ENCODE measurements around the gene IL10RA. TPM values are rescaled to one million over a fixed set of nuclear protein-coding genes. Genes with fewer than 3 reads are reported as not detected.

Gene IL10RA
- total RNA-seq, 1 experiment from 2014 or later = 1.7 TPM

- DNase-seq (ENCODE audit: low read depth, low spot score) (no peak), ATAC-seq (no peak)
- TF ChIP-seq, protein P1, sequence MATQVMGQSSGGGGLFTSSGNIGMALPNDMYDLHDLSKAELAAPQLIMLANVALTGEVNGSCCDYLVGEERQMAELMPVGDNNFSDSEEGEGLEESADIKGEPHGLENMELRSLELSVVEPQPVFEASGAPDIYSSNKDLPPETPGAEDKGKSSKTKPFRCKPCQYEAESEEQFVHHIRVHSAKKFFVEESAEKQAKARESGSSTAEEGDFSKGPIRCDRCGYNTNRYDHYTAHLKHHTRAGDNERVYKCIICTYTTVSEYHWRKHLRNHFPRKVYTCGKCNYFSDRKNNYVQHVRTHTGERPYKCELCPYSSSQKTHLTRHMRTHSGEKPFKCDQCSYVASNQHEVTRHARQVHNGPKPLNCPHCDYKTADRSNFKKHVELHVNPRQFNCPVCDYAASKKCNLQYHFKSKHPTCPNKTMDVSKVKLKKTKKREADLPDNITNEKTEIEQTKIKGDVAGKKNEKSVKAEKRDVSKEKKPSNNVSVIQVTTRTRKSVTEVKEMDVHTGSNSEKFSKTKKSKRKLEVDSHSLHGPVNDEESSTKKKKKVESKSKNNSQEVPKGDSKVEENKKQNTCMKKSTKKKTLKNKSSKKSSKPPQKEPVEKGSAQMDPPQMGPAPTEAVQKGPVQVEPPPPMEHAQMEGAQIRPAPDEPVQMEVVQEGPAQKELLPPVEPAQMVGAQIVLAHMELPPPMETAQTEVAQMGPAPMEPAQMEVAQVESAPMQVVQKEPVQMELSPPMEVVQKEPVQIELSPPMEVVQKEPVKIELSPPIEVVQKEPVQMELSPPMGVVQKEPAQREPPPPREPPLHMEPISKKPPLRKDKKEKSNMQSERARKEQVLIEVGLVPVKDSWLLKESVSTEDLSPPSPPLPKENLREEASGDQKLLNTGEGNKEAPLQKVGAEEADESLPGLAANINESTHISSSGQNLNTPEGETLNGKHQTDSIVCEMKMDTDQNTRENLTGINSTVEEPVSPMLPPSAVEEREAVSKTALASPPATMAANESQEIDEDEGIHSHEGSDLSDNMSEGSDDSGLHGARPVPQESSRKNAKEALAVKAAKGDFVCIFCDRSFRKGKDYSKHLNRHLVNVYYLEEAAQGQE (IDR thresholded peaks at IDR 0.05; ENCODE audit: low read depth) = no peak
- TF ChIP-seq ZBTB33 (IDR thresholded peaks at IDR 0.05; ENCODE audit: extremely low read depth, insufficient replicate concordance, low read length) (no peak), YY1 (IDR thresholded peaks at IDR 0.05; ENCODE audit: extremely low read depth, insufficient replicate concordance, low read depth, low read length) (no peak), POLR2AphosphoS5 (IDR thresholded peaks at IDR 0.05; ENCODE audit: low read depth, low read length) (no peak), FOSL1 (IDR thresholded peaks at IDR 0.05; ENCODE audit: low read depth) (no peak), SP1 (IDR thresholded peaks at IDR 0.05; ENCODE audit: low read depth) (no peak), MAX (IDR thresholded peaks at IDR 0.05) (no peak), EZH2 (IDR thresholded peaks at IDR 0.05) (no peak), SIN3A (IDR thresholded peaks at IDR 0.05; ENCODE audit: low read depth) (no peak), CBX3 (IDR thresholded peaks at IDR 0.05; ENCODE audit: low read depth) (no peak), SRF (IDR thresholded peaks at IDR 0.05; ENCODE audit: low read depth) (no peak)
- TF ChIP-seq, protein P2, sequence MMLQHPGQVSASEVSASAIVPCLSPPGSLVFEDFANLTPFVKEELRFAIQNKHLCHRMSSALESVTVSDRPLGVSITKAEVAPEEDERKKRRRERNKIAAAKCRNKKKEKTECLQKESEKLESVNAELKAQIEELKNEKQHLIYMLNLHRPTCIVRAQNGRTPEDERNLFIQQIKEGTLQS (IDR thresholded peaks at IDR 0.05) = no peak
- no peaks in the 10 kb centered on the region for H4K20me1 ChIP-seq (ENCODE audit: insufficient read depth)
- H3K79me2 ChIP-seq (ENCODE audit: insufficient read depth, low read length) = no peaks in the 10 kb centered on the region
- H3K27ac ChIP-seq (ENCODE audit: low read depth, low read length) = no peak overlapping the region
- ChIA-PET POLR2A (no interaction called here), RAD21 (ENCODE audit: low non-redundant PET in 1 of 2, low total read pairs in 2 of 2, uncharacterized antibody in 2 of 2, unreplicated experiment in 2 of 2) (no interaction called here), CTCF (no interaction called here)
- H3K4me1 ChIP-seq (ENCODE audit: control insufficient read depth in 1 of 2, insufficient read depth in 2 of 2, low read length in 2 of 2) = no peaks in the 10 kb centered on the region
- H2AFZ ChIP-seq (ENCODE audit: low read depth, low read length, poor library complexity, severe bottlenecking) = no peak overlapping the region
- no peak overlapping the region for H3K9ac ChIP-seq (ENCODE audit: low read length)
- no peaks in the 10 kb centered on the region for H3K36me3 ChIP-seq (ENCODE audit: control insufficient read depth in 1 of 2, insufficient read depth in 2 of 2, low read length in 2 of 2)
- BruUV-seq (replicated peaks) = no TSS peak
- no peak overlapping the region for H3K4me3 ChIP-seq (replicated peaks in 1 of 2; ENCODE audit: low read depth in 1 of 2, low read length in 2 of 2)
- peaks cover 15% of the 10 kb centered on the region for H3K27me3 ChIP-seq (ENCODE audit: insufficient read depth, low read length)
- no peaks in the 10 kb centered on the region for H3K9me3 ChIP-seq (ENCODE audit: control insufficient read depth in 1 of 2, insufficient read depth in 1 of 2, low read depth in 1 of 2, low read length in 2 of 2)
- intact Hi-C loops (cut with micrococcal nuclease) = no loop called here
- no peak overlapping the region for H3K4me2 ChIP-seq (ENCODE audit: low read length)
- no peaks in the 10 kb centered on the region for H3K9me2 ChIP-seq (ENCODE audit: insufficient read depth)
These were observed 56.6 kb downstream of the IL10RA start for GRCh38 chr11:118042796-118043195.

Measured in HCT116 (cell line).